ENCODE measurements around the gene NUMA1.

The NUMA1 gene

GRCh38 chr11:71999798-72000197 lies 80.5 kb downstream of the NUMA1 start:
- DNase-seq: no peak

- DNase-seq: no peak
Measured at GRCh38 chr11:71999362-71999761, 81.0 kb downstream of the NUMA1 start.

- DNase-seq: peak; percentile 43
Measured at GRCh38 chr11:71998649-71999310, 81.6 kb downstream of the NUMA1 start, which contains the start of gene IL18BP. IL18BP (plus strand) TSS chr11:71998909; CDS start chr11:71999985, 1,076 bp downstream.

GRCh38 chr11:71998061-71998460 lies 82.3 kb downstream of the NUMA1 start:
- peak; percentile 43 for DNase-seq

- DNase-seq: peak; percentile 43
Measured at GRCh38 chr11:71997594-71997993, 82.7 kb downstream of the NUMA1 start.

GRCh38 chr11:71996946-71997345 lies 83.4 kb downstream of the NUMA1 start:
- DNase-seq: no peak

- no peak for DNase-seq
Measured at GRCh38 chr11:71996517-71996916, 83.8 kb downstream of the NUMA1 start.

- peak; percentile 35 for DNase-seq
Measured at GRCh38 chr11:71995726-71996291, 84.5 kb downstream of the NUMA1 start.

GRCh38 chr11:71994786-71995185 lies 85.6 kb downstream of the NUMA1 start:
- peak; percentile 38 for DNase-seq

GRCh38 chr11:71992136-71992730 lies 88.1 kb downstream of the NUMA1 start:
- DNase-seq: no peak

GRCh38 chr11:71991494-71991893 lies 88.8 kb downstream of the NUMA1 start:
- DNase-seq: no peak

GRCh38 chr11:71990701-71991100 lies 89.6 kb downstream of the NUMA1 start:
- peak; percentile 13 for DNase-seq

GRCh38 chr11:71988050-71988449 lies 92.3 kb downstream of the NUMA1 start:
- no peak for DNase-seq

GRCh38 chr11:71987521-71987920 lies 92.8 kb downstream of the NUMA1 start:
- no peak for DNase-seq

GRCh38 chr11:71986131-71986530 lies 94.2 kb downstream of the NUMA1 start:
- no peak for DNase-seq

GRCh38 chr11:71979602-71980001 lies 100.7 kb downstream of the NUMA1 start:
- DNase-seq: no peak

GRCh38 chr11:71979094-71979493 lies 101.2 kb downstream of the NUMA1 start:
- no peak for DNase-seq

- no peak for DNase-seq
Measured at GRCh38 chr11:71977743-71978418, 102.5 kb downstream of the NUMA1 start.

GRCh38 chr11:71977090-71977489 lies 103.3 kb downstream of the NUMA1 start:
- DNase-seq: no peak

GRCh38 chr11:71976551-71976950 lies 103.8 kb downstream of the NUMA1 start:
- DNase-seq: no peak

GRCh38 chr11:71971680-71972079 lies 108.7 kb downstream of the NUMA1 start:
- no peak for DNase-seq

- DNase-seq: no peak
Measured at GRCh38 chr11:71964641-71965040, 115.7 kb downstream of the NUMA1 start.

GRCh38 chr11:71963468-71963867 lies 116.9 kb downstream of the NUMA1 start:
- DNase-seq: no peak
